Tibial nerve (tissue), 4 donors: ENCODE measurements around the gene EPC2.

Experiments used
- EP300 ChIP-seq, 2 donors: sonication (generic); formaldehyde crosslinking; IDR thresholded peaks; one replicate each; pipeline ENCODE4 v1.6.1; 2017; ENCODE audit warnings: antibody characterized with exemption in 2 of 2, mild to moderate bottlenecking in 1 of 2
- TF ChIP-seq, protein P1 (sequence below), 5 experiments: fragments of 200-600 bp in 3 of 5; fragments of 450-650 bp in 2 of 5; sonication (generic) in 3 of 5; IDR thresholded peaks; one replicate each; pipeline ENCODE4 v1.5.1; 2016 to 2019; ENCODE audit warnings: antibody characterized with exemption in 5 of 5, mild to moderate bottlenecking in 3 of 5, moderate library complexity in 2 of 5

DNA sequence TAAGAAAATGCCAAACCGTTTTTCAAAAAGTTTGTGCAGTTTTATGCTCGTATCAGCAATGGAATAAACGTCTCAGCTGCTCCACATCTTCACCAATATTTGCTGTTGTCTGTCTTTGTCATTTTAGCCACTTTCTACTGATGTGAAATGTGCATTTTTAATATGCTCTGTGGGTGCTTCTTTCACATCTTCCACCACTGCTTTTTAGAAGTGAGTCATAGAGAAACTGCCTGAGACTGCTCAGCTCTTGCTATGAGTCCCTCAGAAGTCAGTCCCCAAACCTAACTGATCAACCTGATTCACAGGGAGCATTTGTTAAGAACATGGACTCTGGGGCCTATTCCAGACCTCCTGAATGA, 41.0 kb upstream of the EPC2 start:
- TF ChIP-seq EP300 (IDR thresholded peaks at IDR 0.05) = no peak
- TF ChIP-seq, protein P1, sequence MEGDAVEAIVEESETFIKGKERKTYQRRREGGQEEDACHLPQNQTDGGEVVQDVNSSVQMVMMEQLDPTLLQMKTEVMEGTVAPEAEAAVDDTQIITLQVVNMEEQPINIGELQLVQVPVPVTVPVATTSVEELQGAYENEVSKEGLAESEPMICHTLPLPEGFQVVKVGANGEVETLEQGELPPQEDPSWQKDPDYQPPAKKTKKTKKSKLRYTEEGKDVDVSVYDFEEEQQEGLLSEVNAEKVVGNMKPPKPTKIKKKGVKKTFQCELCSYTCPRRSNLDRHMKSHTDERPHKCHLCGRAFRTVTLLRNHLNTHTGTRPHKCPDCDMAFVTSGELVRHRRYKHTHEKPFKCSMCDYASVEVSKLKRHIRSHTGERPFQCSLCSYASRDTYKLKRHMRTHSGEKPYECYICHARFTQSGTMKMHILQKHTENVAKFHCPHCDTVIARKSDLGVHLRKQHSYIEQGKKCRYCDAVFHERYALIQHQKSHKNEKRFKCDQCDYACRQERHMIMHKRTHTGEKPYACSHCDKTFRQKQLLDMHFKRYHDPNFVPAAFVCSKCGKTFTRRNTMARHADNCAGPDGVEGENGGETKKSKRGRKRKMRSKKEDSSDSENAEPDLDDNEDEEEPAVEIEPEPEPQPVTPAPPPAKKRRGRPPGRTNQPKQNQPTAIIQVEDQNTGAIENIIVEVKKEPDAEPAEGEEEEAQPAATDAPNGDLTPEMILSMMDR (IDR thresholded peaks at IDR 0.05) = no peak
